Esophagus squamous epithelium (tissue), 4 donors: ENCODE results near the gene MINDY4B.

Experiments
- POLR2A ChIP-seq, 4 donors: fragments of 450-650 bp; IDR thresholded peaks; one replicate each; pipeline ENCODE4 v1.6.1; 2017; ENCODE audit warnings: antibody characterized with exemption in 4 of 4, mild to moderate bottlenecking in 4 of 4, moderate library complexity in 3 of 4
- TF ChIP-seq, protein P1 (sequence below), 6 experiments: fragments of 450-650 bp in 4 of 6; fragments of 200-600 bp in 2 of 6; sonication (generic) in 2 of 6; IDR thresholded peaks; one replicate each; pipeline ENCODE4 v1.5.1; 2016 to 2019; ENCODE audit warnings: antibody characterized with exemption in 6 of 6, mild to moderate bottlenecking in 4 of 6, moderate library complexity in 4 of 6

GRCh38 chr3:150828261-150828660 lies 77.0 kb downstream of the MINDY4B start:
- TF ChIP-seq, protein P1, sequence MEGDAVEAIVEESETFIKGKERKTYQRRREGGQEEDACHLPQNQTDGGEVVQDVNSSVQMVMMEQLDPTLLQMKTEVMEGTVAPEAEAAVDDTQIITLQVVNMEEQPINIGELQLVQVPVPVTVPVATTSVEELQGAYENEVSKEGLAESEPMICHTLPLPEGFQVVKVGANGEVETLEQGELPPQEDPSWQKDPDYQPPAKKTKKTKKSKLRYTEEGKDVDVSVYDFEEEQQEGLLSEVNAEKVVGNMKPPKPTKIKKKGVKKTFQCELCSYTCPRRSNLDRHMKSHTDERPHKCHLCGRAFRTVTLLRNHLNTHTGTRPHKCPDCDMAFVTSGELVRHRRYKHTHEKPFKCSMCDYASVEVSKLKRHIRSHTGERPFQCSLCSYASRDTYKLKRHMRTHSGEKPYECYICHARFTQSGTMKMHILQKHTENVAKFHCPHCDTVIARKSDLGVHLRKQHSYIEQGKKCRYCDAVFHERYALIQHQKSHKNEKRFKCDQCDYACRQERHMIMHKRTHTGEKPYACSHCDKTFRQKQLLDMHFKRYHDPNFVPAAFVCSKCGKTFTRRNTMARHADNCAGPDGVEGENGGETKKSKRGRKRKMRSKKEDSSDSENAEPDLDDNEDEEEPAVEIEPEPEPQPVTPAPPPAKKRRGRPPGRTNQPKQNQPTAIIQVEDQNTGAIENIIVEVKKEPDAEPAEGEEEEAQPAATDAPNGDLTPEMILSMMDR (IDR thresholded peaks at IDR 0.05): no peak
- no peak for TF ChIP-seq POLR2A (IDR thresholded peaks at IDR 0.05)
